Stimulated activated CD8-positive, alpha-beta memory T cell treated with anti-CD3 and anti-CD28 coated beads, Interleukin-7, amount 100 ng/mL, for 1 hour (primary cell): ENCODE data around the gene NUP35.

Experiments
- DNase-seq, 2 donors: peaks; one replicate each; pipeline ENCODE4 v3.0.0-alpha.2; 2020; ENCODE audit warnings: low read depth in 2 of 2

The NUP35 gene, protein sequence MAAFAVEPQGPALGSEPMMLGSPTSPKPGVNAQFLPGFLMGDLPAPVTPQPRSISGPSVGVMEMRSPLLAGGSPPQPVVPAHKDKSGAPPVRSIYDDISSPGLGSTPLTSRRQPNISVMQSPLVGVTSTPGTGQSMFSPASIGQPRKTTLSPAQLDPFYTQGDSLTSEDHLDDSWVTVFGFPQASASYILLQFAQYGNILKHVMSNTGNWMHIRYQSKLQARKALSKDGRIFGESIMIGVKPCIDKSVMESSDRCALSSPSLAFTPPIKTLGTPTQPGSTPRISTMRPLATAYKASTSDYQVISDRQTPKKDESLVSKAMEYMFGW

DNA sequence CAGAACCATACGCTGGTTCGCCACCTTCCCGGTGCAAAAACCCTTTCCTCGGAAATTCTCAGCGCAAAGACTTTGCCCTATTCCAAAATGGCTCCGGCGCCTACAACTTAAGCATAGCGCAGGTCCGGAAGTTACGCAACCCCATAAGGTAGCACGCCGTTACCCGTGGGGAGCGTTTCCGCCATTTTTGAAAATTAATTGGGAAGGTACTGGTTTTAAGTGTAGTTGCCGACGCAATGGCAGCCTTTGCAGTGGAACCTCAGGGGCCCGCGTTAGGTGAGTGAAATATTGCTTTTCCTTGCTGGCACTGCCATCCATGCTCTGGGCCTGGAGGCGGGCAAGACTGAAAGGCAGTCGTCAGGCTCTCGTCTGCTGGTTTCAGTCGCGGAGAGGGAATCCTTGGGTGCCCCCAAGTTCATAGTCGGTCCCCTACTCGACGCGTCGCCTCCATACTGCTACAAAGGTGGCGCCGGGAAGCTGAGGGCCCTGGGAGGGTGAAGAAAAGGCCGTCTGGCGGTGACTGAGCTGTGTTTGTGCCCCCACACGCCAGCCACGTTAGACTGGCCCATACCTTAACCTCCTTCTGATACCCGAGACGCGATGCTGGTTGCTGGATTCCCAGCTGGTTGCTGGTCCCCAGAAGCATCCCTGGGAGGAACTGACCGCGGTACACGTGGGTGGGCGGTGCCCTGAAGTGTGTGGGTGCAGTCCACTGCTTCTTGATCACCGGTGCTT lies at the start of gene NUP35:
TSS of gene NUP35 (plus strand) at position 222 of the 735 bp plus-strand sequence. CDS start at position 237, 15 bp downstream.
- DNase-seq = peak; percentile 75 to 83

DNA sequence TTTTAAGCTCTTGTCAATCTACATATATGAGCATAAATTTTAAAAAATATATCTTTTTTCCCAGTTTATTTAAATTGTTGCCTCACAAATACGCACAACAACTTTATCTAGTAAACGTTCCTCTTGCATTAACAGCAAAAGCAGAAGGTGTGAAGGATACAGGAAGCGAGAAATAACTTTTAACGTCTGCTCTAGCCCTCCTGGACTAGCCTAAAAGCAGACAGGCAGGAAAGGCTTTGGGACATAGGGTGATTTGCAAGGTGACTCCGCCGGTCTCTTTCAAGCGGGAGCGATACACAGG lies 46.1 kb upstream of the NUP35 start:
- DNase-seq = no peak

DNA sequence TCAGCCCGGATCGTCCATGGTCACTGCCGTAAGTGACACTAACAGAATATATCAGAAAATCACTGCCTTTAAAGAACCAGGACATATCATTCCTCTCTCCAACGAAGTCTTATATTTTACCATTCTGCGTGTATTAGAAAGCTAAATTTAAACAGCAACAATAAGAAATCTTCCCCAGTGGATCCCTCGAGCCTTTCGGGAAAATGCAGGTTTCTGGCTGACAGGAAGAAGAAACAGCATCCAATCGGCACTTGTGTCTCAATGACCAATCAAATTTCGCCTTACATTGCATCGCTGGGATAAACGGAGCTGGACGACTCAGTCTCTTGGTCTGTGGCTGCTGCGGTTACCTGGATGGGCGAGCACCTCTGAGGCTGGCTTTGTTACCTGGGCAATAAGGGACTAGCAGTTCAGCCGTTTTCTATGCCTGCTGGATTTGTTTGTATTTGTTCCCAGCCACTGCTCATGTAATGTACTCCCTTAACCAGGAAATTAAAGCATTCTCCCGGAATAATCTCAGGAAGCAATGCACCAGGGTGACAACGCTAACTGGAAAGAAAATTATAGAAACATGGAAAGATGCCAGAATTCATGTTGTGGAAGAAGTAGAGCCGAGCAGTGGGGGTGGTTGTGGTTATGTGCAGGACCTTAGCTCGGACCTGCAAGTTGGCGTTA lies 45.6 kb upstream of the NUP35 start, which contains the start of gene DUSP19:
TSS of gene DUSP19 (plus strand) at position 284 of the 675 bp plus-strand sequence. CDS start at position 471, 187 bp downstream.
- peak; percentile 59 to 68 for DNase-seq

DNA sequence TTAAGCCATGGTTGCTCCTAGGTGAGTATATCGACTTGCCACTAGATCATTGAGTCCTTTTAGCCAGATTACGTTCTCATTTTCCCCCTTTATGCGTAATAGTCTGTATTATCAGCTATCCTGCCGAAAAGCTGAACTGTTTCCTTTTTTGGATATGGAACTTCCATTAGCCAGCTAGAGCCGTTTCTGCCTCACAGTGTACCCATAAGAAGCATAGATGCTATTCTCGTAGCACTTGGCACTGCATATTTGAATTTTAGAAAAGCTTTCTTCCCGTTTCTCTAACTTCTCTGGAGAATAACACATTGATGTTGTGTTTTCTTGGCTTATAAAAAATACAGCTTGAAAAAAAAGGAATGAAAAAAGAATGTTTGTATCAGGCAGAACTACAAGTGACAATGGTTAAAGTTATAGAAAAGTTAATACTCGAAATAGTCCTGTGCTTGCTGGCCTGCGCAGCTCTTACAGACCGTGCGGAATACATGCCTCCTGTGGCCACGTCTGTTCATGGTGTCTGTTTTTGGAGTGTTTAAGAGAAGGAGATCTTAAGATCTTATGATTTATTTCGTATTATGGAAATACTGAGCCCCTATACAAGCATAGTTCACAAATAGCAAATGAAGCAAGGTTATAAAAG lies 45.0 kb upstream of the NUP35 start:
- DNase-seq = no peak

DNA sequence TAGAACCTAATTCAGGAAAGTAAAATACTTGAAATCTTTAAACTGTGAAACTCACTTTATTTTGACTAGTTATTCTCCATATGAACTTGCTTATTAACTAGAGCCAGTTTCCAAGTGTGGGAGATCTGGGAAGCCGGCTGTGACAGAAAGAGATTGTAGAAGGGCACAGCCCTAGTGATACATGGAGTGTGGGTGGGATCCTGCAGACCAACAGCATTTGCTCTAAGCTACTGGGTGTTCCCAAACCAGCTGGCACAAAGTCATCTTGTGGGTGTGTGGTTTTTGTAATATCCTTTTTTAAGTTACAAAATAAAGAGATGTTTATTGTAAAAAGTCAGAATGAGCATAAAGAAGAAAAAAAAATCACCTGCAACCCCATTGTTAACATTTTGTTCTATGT lies 42.3 kb upstream of the NUP35 start:
- DNase-seq = no peak

DNA sequence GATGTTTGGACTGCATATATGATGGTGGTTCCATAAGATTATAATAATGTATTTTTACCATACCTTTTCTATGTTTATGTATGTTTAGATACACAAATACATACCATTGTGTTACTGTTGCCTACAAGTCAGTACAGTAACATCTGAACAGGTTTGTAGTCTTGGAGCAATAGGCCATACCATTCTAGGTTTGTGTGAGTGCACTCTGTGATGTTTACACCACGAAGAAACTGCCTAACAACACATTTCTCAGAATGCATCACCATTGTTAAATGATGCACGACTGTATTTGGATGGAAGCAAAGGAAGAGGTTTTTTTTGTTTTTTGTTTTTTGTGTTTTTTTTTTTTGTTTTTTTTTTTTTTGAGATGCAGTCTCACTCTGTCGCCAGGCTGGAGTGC lies 36.2 kb upstream of the NUP35 start:
- no peak for DNase-seq

DNA sequence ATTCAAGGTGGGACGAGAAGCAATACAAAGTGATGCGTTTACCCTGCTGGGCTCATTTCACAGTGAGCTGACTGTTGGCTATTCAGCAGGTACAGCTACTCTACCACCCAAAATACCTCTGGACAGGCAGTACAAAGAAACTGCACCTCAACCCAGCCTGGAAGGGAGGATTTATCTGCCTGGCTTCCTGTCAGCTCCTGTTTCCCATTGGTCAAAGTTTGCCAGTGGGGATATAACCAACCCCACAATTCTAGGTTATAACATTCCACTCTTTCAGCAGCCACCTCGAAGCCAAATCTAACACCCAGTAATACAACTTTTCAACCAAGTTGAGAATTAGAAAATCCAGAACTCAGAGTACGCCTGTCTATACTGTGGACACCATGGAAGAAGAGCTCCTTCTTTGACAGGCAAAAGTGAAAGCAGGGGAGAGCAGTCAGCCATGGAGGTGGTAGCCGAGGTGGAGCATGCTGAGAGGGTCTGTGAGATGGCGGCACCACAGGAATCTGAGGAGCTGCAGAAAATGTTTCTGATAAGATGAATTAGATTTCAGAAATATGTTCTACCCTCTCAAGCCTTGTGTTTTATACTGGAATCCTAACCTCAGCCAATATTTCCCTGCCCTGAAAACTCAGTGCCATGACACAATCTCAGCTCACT lies 34.9 kb upstream of the NUP35 start:
- no peak for DNase-seq

DNA sequence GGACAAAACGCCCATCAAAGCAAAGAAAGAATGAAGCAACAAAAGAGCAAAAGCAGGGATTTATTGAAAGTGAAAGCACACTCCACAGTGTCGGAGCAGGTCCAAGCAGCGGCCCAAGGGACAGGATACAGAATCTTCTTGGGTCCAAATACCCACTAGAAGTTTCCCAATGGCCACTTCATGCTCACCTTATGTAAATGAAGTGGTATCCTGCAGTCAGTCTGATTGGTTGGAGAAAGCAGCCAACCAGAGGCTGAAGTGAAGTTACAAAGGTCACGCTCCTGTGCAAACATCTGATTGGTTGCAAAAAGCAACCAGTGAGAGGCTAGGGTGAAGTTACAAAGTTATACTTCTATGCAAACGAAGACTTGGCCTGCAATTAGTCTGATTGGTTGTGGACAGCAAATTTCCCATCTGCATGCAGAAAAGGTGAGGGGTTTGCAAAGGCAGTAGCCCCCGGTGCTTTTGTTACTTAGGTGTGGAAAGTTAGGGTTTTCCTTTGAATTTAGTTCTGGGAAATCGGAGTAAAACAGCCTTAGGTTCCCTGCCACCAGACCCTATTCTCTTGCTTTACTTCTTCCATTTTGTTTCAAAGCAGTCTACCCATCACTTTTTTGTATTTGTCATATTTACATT lies 32.8 kb upstream of the NUP35 start:
- DNase-seq = no peak

DNA sequence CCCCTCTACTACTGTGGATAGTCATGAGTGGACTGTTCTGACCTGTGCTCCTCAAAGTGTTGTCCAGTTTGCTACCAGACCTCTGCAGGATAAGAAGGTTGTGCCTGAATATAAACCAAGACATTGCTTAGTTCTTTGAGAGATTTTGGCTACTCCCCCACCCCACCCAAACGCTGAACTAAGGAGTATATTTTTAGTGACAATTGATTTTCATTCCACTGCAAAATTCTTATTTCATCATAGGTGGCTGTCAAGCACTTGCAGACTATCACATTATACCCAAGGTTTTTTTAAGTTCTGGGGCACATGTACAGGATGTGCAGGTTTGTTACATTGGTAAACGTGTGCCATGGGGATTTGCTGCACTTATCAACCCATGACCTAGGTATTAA lies 32.3 kb upstream of the NUP35 start:
- no peak for DNase-seq

DNA sequence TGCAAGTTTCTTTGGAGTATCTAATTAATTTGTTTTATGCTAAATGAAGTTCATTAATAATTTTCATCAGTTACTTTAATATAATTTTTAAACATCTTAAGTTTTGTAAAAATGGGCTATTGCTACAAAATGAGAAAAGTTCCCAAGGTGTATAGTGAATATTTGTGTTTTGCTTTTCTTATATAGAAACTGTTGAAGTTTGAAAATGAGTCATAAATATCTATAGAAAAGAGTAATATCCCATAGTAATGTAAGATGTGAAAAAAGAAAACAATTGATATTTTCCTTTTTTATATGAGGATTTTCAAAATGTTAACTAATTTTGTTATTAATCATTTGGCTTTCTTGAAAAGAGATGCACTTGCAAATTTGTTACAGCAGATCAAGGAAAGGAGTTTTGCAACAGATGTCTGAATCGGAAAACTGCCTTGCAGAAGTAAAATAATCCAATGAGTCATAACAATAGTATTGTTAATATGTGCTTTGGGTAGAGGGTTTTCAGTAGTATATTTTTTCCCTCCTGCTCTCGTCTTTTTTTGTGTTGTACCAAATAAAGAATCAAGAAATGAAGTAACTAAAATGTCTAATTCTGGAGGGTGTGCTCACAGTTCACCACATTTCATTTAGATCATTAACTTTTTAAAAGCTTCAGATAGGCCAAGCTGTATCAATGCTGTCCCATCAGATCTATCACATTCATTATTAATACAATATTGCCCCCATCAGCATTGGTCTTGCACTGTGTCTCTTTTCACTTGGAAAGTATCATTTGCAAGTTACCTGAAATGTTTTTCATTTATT lies 30.2 kb upstream of the NUP35 start:
- DNase-seq = no peak

DNA sequence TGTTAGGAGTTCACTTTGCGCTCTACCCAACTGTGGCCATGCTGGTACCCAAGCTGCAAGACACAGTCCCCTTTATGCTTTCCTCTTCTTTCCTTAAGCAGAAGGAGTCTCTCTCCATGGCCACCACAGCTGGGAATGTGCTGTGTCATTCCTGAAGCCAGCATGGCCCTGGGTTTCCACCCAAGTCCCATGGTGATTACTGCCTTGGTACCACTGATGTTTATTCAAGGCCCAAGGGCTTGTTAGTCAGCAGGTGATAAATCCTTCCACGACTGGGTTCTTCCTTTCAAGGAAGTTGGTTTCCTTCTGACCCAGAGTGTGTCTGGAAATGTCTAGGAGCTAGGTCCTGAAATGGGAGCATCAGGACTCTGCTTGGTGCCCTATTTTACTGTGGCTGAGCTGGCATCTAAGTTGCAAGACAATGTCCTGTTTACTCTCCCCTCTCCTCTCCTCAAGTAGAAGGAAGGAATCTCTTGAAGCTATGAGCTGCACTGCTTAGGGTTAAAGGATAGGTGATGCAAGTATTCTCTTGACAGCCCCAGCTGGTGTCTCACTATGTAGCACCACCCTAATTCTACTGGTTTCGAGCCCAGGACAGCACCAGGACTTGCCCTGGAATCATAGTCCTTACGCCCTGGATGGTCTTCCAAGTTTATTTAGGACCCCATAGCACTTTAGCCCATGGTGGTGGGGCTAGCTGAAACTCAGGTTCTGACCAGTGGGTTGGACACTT lies 18.7 kb upstream of the NUP35 start:
- DNase-seq = no peak

DNA sequence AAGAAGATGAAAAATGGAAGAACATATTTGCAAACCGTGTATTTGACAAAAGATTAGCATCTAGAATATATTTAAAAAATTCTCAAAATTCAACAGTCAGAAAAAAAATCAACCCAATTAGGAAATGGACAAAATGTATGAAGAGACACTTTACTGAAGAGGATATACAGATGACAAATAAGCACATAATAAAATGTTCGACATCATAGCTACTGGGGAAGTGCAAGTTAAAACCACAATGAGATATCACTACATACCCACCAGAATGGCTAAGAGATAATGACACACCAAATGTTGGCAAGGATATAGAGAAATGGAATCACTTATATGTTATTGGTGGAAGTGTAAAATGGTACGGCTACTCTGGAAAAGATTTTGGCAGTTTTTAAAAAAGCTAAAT lies 11.7 kb upstream of the NUP35 start:
- no peak for DNase-seq

DNA sequence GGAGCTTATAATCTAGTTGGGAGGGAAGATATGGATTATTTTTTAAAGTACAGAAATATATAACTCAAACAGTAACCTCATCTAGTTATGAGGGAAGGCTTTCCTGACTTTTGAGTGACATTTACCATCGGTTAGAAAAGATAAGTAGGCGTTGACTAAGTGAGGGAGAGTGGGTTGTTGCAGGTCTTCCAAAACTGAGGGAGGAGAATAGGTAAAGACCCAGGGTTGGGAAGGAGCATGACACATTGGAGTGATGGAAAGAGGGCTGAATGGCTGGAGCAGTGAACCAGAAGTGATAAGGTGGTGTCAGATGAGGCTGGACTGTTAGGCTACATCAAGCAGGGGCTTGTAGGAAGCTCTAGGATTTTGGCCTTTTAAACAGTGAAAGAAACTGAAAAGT lies 10.6 kb upstream of the NUP35 start:
- no peak for DNase-seq

DNA sequence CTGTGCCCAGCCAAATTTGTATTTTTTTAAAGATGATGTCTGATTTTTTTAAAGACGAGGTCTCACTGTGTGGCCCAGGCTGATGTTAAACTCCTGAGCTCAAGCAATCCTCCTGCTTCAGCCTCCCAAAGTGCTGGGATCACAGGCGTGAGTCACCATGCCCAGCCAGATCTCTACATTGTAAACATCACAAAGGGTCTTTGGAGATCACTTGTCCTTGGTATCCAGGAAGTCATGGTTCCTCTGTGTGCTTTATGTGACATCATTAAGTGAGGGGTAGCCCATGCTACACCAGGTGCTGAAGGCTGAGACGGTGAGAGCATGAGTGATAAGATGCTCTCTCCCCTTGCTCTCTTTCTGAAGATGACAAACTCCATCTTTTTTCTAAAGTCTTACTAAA lies 7.0 kb upstream of the NUP35 start:
- DNase-seq = no peak

DNA sequence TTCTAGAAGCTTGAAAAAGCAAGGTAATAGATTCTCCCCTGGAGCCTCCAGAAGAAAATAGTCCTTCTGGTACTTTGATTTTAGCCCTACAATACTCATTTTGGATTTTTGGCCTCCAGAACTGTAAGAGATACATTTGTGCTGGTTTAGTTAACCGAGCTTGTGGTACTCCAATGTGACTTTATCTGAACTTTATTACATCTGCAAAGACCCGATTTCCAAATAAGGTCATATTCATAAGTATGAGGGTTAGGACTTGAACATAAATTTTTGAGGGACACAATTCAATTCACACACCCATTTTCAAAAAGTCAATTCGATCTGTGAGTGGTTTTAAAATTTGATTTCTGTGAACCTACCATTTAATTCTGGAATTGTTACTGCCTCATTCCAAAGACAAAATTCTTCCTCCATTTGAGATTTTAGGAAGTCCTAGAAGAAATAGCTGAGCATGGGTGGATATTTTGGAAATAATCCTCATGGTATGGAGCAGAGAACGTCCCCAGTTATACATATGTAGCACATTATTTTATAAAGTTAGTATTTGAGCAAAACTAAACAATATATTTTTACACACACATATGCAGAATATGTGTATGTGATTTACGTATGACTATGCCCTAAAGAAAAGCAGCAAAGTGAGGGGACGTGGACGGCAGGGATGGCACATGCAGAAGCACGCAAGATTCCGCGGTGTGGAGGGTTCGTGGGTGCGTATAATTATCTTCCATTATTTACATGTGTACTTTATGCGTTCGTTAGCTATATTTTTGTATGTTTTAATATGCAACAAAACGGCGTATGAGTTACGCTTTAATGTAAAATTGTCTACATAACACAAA lies 905 bp upstream of the NUP35 start:
- no peak for DNase-seq

DNA sequence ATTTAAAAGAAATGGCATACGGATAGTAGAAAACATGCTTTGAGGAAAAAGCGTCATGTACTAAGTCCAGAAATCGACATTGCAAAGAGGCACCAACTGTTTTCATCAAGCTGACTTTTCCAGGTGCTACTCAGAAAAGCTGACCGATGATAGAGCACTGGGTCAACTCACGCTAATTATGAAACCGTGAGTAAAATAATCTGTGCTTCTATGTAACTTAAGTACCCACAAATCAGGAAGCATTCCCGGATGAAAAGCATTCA lies 353 bp upstream of the NUP35 start:
- no peak for DNase-seq

DNA sequence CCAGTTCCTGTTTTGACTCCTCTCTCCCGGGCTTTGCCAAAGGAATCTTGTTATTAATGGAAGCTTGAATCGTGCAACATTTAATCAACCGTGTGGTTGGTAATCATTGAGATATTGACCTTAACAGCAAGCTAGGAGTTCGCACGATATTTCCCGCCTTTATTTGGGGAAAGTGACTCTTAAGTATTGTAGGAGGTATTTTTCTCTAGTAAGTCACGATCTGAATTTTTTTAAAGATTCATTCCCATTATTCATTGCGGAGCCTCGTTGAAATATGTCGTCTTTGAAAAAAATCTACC lies 663 bp downstream of the NUP35 start:
- no peak for DNase-seq

DNA sequence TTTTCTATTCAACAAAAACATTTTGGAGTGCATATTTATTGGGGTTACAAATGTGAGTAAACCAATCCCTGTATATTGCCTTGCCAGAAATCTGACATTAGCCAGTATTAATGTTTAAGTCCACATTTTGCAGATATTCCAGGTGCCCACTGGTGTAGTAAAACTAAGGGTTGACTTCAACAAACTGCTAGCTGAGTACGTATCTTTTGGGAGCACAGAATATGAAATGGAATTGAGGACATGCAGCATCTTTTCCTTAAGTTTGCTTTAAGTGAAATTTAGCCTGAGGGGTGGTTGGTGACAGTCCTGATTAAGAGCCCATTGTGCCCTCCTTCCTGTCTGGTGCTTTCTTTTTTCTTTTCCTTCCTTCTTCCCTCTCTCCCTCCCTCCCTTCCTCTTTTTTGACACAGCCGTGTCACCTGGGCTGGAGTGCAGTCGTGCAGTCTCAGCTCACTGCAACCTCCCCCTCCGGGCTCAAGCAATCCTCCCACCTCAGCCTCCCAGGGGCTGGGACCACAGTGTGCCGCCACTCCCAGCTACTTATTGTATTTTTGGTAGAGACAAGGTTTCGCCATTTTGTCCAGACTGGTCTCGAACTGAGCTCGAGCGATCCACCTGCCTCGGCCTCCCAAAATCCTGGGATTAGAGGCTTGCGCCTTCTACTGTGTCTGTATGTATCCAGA lies 1.6 kb downstream of the NUP35 start:
- no peak for DNase-seq

DNA sequence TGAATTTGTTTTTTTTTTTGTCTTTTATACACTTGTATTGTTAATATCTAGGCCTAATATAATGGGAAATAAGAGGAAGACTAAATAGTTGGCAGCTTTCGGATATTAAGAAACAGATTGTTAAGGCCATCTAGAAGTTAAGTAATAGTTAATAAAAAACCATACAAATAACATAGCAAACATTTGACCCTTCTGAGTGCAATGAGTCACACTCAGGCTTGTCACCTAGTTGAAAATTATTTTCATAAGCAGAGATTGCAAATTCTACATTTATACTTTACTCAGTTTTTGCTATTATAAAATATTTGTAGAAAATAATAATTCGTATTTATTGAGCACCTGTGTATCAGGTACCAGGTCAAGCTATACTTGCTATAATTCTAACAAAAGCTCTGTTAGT lies 2.4 kb downstream of the NUP35 start:
- DNase-seq = no peak
